Glutamatergic neuron (in vitro differentiated cells): ENCODE measurements around the gene OGA. TPM values are rescaled to one million over a fixed set of nuclear protein-coding genes. Genes with fewer than 3 reads are reported as not detected.

Source experiments
- DNase-seq: peaks from one replicate; pipeline ENCODE4 v3.0.0; 2022
- H3K27ac Mint-ChIP-seq: one replicate; pipeline ENCODE4 v1.8.0; 2020; ENCODE audit warnings: mild to moderate bottlenecking, mixed read lengths, inconsistent platforms; ENCODE audit not compliant: unreplicated experiment
- H3K27me3 Mint-ChIP-seq: one replicate; pipeline ENCODE4 v1.8.0; 2020; ENCODE audit warnings: mild to moderate bottlenecking, moderate library complexity, mixed read lengths, inconsistent platforms; ENCODE audit not compliant: unreplicated experiment
- H3K36me3 Mint-ChIP-seq: one replicate; pipeline ENCODE4 v1.8.0; 2020; ENCODE audit warnings: mild to moderate bottlenecking, mixed read lengths, inconsistent platforms; ENCODE audit not compliant: unreplicated experiment
- H3K4me1 Mint-ChIP-seq: one replicate; pipeline ENCODE4 v1.8.0; 2020; ENCODE audit warnings: mild to moderate bottlenecking, low read depth, mixed read lengths, inconsistent platforms; ENCODE audit not compliant: unreplicated experiment
- H3K4me3 Mint-ChIP-seq: one replicate; pipeline ENCODE4 v1.8.0; 2020; ENCODE audit warnings: mild to moderate bottlenecking, mixed read lengths, inconsistent platforms; ENCODE audit not compliant: unreplicated experiment
- H3K9me3 Mint-ChIP-seq: one replicate; pipeline ENCODE4 v1.8.0; 2020; ENCODE audit warnings: mild to moderate bottlenecking, moderate library complexity, mixed read lengths, inconsistent platforms; ENCODE audit not compliant: unreplicated experiment
- CTCF ChIP-seq: fragments of 200-600 bp; sonication (generic); IDR thresholded peaks from one replicate; pipeline ENCODE4 v1.5.0; 2021; ENCODE audit not compliant: partially characterized antibody, unreplicated experiment
- total RNA-seq: library from RNA; stranded (reverse); fragmentation: NEBNext Ultra II Directional; extraction: Animal tissue kit (Norgen Biotek cat#: 25700); gene quantifications from one replicate; pipeline ENCODE4 v1.2.1, GENCODE V29; 2021; ENCODE audit not compliant: unreplicated experiment

The OGA gene
- total RNA-seq, 1 donor from 2014 or later = 277 TPM

DNA sequence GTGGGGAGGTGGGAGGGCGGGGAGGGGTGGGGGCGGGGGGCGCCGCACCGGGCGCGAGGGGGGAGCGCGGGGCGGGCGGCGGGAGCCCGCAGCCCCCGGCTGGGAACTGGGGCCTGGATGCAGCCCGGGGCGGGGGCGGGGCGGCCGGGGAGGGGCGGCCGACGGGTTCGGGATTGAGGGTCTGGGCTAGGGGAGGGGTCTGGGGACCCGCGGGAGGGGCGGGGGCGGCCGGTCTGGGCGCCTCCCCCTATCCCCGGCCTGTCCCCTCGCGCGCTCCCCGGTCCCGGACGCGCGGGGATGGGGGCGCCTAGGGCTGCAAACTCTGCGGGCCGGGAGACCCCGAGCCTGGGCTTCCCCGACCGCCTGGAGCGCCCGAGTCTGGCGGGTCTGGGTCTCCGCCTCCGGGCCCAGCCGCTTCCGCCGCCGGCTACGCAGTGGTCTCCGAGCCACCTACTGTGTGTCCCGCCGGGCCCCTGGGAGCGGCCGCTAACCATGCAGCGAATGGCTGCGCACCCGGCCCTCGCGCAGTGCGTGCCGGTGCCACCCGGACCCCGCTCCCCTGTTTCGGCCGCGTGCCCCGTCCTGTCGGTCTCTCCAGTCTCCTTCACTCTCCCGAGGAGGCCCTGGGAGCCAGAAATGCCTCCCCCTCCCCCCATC is 42.0 kb downstream of the OGA start:
- DNase-seq = no peak
- Mint-ChIP-seq H3K27ac (no peak overlapping the region), H3K4me3 (peak overlapping the region; percentile 71)

GRCh38 chr10:101775273-101776160 is 42.7 kb downstream of the OGA start, which contains the start of gene FGF8:
Gene FGF8, minus strand, starts transcription at chr10:101776114. Its CDS starts 214 bp downstream, at chr10:101775900.
- Mint-ChIP-seq H3K27ac (no peak within 1 kb of the TSS), H3K36me3 (no peaks in the 10 kb centered on the region), H3K4me3 (peak within 1 kb of the TSS; percentile 71), H3K27me3 (peaks cover 23% of the 10 kb centered on the region), H3K9me3 (peaks cover 11% of the 10 kb centered on the region), H3K4me1 (peaks cover 23% of the 10 kb centered on the region)
- no peak for DNase-seq
- no peak for TF ChIP-seq CTCF

More for the DNA sequence above, 42.0 kb downstream of the OGA start:
- H3K9me3 Mint-ChIP-seq = peaks cover 12% of the 10 kb centered on the region
- H3K27me3 Mint-ChIP-seq = peaks cover 23% of the 10 kb centered on the region
- no peaks in the 10 kb centered on the region for H3K36me3 Mint-ChIP-seq
- no peak for TF ChIP-seq CTCF
- peaks cover 23% of the 10 kb centered on the region for H3K4me1 Mint-ChIP-seq

- Mint-ChIP-seq H3K4me3 (peak overlapping the region; percentile 34), H3K27ac (no peak overlapping the region), H3K36me3 (no peaks in the 10 kb centered on the region), H3K4me1 (peaks cover 22% of the 10 kb centered on the region), H3K9me3 (peaks cover 9% of the 10 kb centered on the region), H3K27me3 (peaks cover 21% of the 10 kb centered on the region)
- no peak for TF ChIP-seq CTCF
- DNase-seq = peak; percentile 58
Measured at GRCh38 chr10:101774589-101775272, 43.5 kb downstream of the OGA start.

GRCh38 chr10:101773923-101774588 is 44.2 kb downstream of the OGA start:
- Mint-ChIP-seq H3K27me3 (peaks cover 23% of the 10 kb centered on the region), H3K4me1 (peaks cover 25% of the 10 kb centered on the region)

More at GRCh38 chr10:101773923-101774588, 44.2 kb downstream of the OGA start:
- no peak for DNase-seq
- Mint-ChIP-seq H3K36me3 (no peaks in the 10 kb centered on the region), H3K4me3 (peak overlapping the region; percentile 75), H3K9me3 (peaks cover 9% of the 10 kb centered on the region), H3K27ac (no peak overlapping the region)
- no peak for TF ChIP-seq CTCF
